H1 (cell line): ENCODE data around the gene SNORC. TPM values are rescaled to one million over a fixed set of nuclear protein-coding genes. Genes with fewer than 3 reads are reported as not detected.

Experiments used
- CTCF ChIA-PET: fragments of 300-600 bp; sonication (Branson Sonifier 250); formaldehyde crosslinking; loops from one replicate; lab custom pipeline; 2021; ENCODE audit not compliant: partially characterized antibody; lab: Charles Lee
- POLR2A ChIA-PET: fragments of 300-600 bp; sonication (Branson Sonifier 250); formaldehyde crosslinking; loops from one replicate; lab custom pipeline; 2021; ENCODE audit warnings: inconsistent platforms; ENCODE audit not compliant: partially characterized antibody; lab: Charles Lee
- DNase-seq, 2 experiments: peaks; one replicate each; pipeline versions ENCODE4 v3.0.0 to v3.0.0-alpha.2; 2010 to 2022; ENCODE audit warnings: low spot score in 2 of 2, low read depth in 1 of 2, mixed read lengths in 1 of 2
- FAIRE-seq: peaks from 2 replicates; lab custom pipeline; 2011; peaks lifted over from hg19 to GRCh38; lab: Jason Lieb, UNC
- H2AFZ ChIP-seq: 2 replicates; pipeline ENCODE4 v1.8.1; 2012; ENCODE audit warnings: low read length, inconsistent platforms
- H2AK5ac ChIP-seq: 2 replicates; pipeline ENCODE4 v1.6.1; 2013; ENCODE audit warnings: low read depth, low read length
- H2BK120ac ChIP-seq: replicated peaks from 2 replicates; pipeline ENCODE3; 2013; ENCODE audit warnings: low read depth, low read length, inconsistent platforms
- H2BK12ac ChIP-seq: 2 replicates; pipeline ENCODE4 v1.6.1; 2013; ENCODE audit warnings: low read depth, low read length
- H2BK15ac ChIP-seq: 2 replicates; pipeline ENCODE4 v1.6.1; 2013; ENCODE audit warnings: low read length
- H2BK20ac ChIP-seq: 2 replicates; pipeline ENCODE4 v1.6.1; 2013; ENCODE audit warnings: low read length
- H2BK5ac ChIP-seq: 2 replicates; pipeline ENCODE4 v1.6.1; 2013; ENCODE audit warnings: low read depth, low read length
- H3K14ac ChIP-seq: 2 replicates; pipeline ENCODE4 v1.6.1; 2013; ENCODE audit warnings: inconsistent platforms; ENCODE audit not compliant: insufficient read length
- H3K18ac ChIP-seq: 2 replicates; pipeline ENCODE4 v1.6.1; 2013; ENCODE audit warnings: low read length; ENCODE audit errors: extremely low read depth
- H3K23ac ChIP-seq: 2 replicates; pipeline ENCODE4 v1.6.1; 2013; ENCODE audit warnings: inconsistent platforms; ENCODE audit not compliant: insufficient read length
- H3K23me2 ChIP-seq: 2 replicates; pipeline ENCODE4 v1.6.1; 2013; ENCODE audit warnings: low read depth, low read length
- H3K27ac ChIP-seq: 2 replicates; pipeline ENCODE4 v1.6.1; 2011; ENCODE audit warnings: low read depth, low read length, inconsistent platforms
- H3K27me3 ChIP-seq, 4 experiments: replicated peaks in 1 of 4; 1 replicate in 1 of 4; 2 replicates in 3 of 4; pipeline versions ENCODE4 v1.6.1 to v1.8.1; 2011 to 2013; ENCODE audit warnings: low read length in 3 of 4, mild to moderate bottlenecking in 3 of 4, inconsistent platforms in 2 of 4, mixed read lengths in 2 of 4, moderate library complexity in 1 of 4; ENCODE audit not compliant: control insufficient read depth in 3 of 4, insufficient read depth in 3 of 4; ENCODE audit errors: extremely low read depth in 1 of 4
- H3K36me3 ChIP-seq, 4 experiments: 2 replicates each; pipeline versions ENCODE4 v1.6.1 to v1.8.1; 2011 to 2013; ENCODE audit warnings: mild to moderate bottlenecking in 4 of 4, low read length in 3 of 4, moderate library complexity in 2 of 4, control low read depth in 1 of 4, inconsistent platforms in 1 of 4; ENCODE audit not compliant: insufficient read depth in 4 of 4, control insufficient read depth in 2 of 4
- H3K4ac ChIP-seq: replicated peaks from 2 replicates; pipeline ENCODE3; 2013; ENCODE audit warnings: low read length, low read depth, mixed read lengths, inconsistent platforms; ENCODE audit not compliant: insufficient read length
- H3K4me1 ChIP-seq, 4 experiments: replicated peaks in 1 of 4; 1 replicate in 1 of 4; 2 replicates in 3 of 4; pipeline versions ENCODE4 v1.6.1 to v1.8.1; 2011 to 2013; ENCODE audit warnings: low read length in 3 of 4, inconsistent platforms in 2 of 4, mixed read lengths in 1 of 4; ENCODE audit not compliant: insufficient read depth in 4 of 4, control insufficient read depth in 3 of 4
- H3K4me2 ChIP-seq, 2 experiments: 2 replicates each; pipeline versions ENCODE4 v1.6.1 to v1.8.1; 2011 to 2013; ENCODE audit warnings: low read depth in 2 of 2, low read length in 2 of 2, control low read depth in 1 of 2, inconsistent platforms in 1 of 2, mild to moderate bottlenecking in 1 of 2; ENCODE audit not compliant: insufficient read depth in 1 of 2
- H3K4me3 ChIP-seq, 4 experiments: fragments of 200-600, 300-600 bp in 1 of 4; sonication (generic), shearing (Covaris generic), sonication (Bioruptor Twin) in 1 of 4; 2 replicates each; pipeline versions ENCODE4 v1.5.1 to v1.8.1; 2011 to 2016; ENCODE audit warnings: low read length in 4 of 4, low read depth in 3 of 4, control low read depth in 2 of 4, inconsistent platforms in 2 of 4, mild to moderate bottlenecking in 2 of 4, mixed read lengths in 1 of 4, moderate library complexity in 1 of 4; ENCODE audit not compliant: insufficient read depth in 2 of 4; ENCODE audit errors: extremely low read depth in 1 of 4
- H3K56ac ChIP-seq: replicated peaks from 2 replicates; pipeline ENCODE3; 2013; ENCODE audit warnings: low read depth, mild to moderate bottlenecking, mixed read lengths, low read length, inconsistent platforms; ENCODE audit not compliant: insufficient read length
- H3K79me1 ChIP-seq: 2 replicates; pipeline ENCODE4 v1.6.1; 2013; ENCODE audit warnings: low read depth, low read length, control low read depth
- H3K79me2 ChIP-seq, 2 experiments: 2 replicates each; pipeline versions ENCODE4 v1.6.1 to v1.8.1; 2012 to 2013; ENCODE audit warnings: low read length in 2 of 2, mild to moderate bottlenecking in 2 of 2, inconsistent platforms in 1 of 2; ENCODE audit not compliant: insufficient read depth in 2 of 2, control insufficient read depth in 1 of 2
- H3K9ac ChIP-seq, 4 experiments: replicated peaks in 1 of 4; 1 replicate in 1 of 4; 2 replicates in 3 of 4; pipeline versions ENCODE4 v1.6.1 to v1.8.1; 2011 to 2013; ENCODE audit warnings: low read depth in 3 of 4, low read length in 3 of 4, control low read depth in 2 of 4, mild to moderate bottlenecking in 2 of 4, moderate library complexity in 2 of 4, inconsistent platforms in 1 of 4; ENCODE audit errors: extremely low read depth in 1 of 4
- H3K9me3 ChIP-seq, 2 experiments: 2 replicates each; pipeline versions ENCODE4 v1.6.1 to v1.8.1; 2012 to 2013; ENCODE audit warnings: mild to moderate bottlenecking in 2 of 2, moderate library complexity in 2 of 2, control low read depth in 1 of 2, inconsistent platforms in 1 of 2, low read depth in 1 of 2, low read length in 1 of 2, mixed read lengths in 1 of 2; ENCODE audit not compliant: insufficient read depth in 2 of 2
- H4K20me1 ChIP-seq, 2 experiments: replicated peaks in 1 of 2; 2 replicates each; pipeline versions ENCODE3 to v1.8.1; 2011 to 2013; ENCODE audit warnings: inconsistent platforms in 2 of 2, low read length in 2 of 2, mild to moderate bottlenecking in 1 of 2; ENCODE audit not compliant: insufficient read depth in 2 of 2, control insufficient read depth in 1 of 2
- H4K5ac ChIP-seq: 2 replicates; pipeline ENCODE4 v1.6.1; 2013; ENCODE audit warnings: low read length, low read depth, mixed read lengths, inconsistent platforms; ENCODE audit not compliant: insufficient read length
- H4K8ac ChIP-seq: 2 replicates; pipeline ENCODE4 v1.8.0; 2013; ENCODE audit warnings: mild to moderate bottlenecking, moderate library complexity, low read length, inconsistent platforms; ENCODE audit not compliant: insufficient read depth; ENCODE audit errors: extremely low read depth
- H4K91ac ChIP-seq: replicated peaks from 2 replicates; pipeline ENCODE3; 2013; ENCODE audit warnings: low read length, mixed read lengths, inconsistent platforms; ENCODE audit not compliant: insufficient read length
- CHD1 ChIP-seq: IDR thresholded peaks from 2 replicates; pipeline ENCODE4 v1.6.1; 2012; ENCODE audit warnings: low read depth, low read length, improper control_type of control experiment
- CTBP2 ChIP-seq: IDR thresholded peaks from 2 replicates; pipeline ENCODE4 v1.7.0; 2011; ENCODE audit warnings: borderline replicate concordance, mild to moderate bottlenecking, moderate library complexity, mixed read lengths, low read length; ENCODE audit not compliant: insufficient read depth, insufficient read length
- GABPA ChIP-seq: IDR thresholded peaks from 2 replicates; pipeline ENCODE4 v1.6.1; 2011; ENCODE audit warnings: mild to moderate bottlenecking, low read length, moderate library complexity, borderline replicate concordance; ENCODE audit not compliant: insufficient read depth
- GTF2F1 ChIP-seq: IDR thresholded peaks from 2 replicates; pipeline ENCODE4 v1.6.1; 2012; ENCODE audit warnings: low read depth, low read length, improper control_type of control experiment, borderline replicate concordance
- HDAC6 ChIP-seq: IDR thresholded peaks from one replicate; pipeline ENCODE4 v1.7.1; 2012; ENCODE audit warnings: low read depth, mild to moderate bottlenecking, inconsistent platforms, low read length, moderate library complexity
- JUND ChIP-seq: IDR thresholded peaks from 2 replicates; pipeline ENCODE4 v1.6.1; 2011; ENCODE audit warnings: mild to moderate bottlenecking, improper control_type of control experiment, low read length
- MAX ChIP-seq: IDR thresholded peaks from 2 replicates; pipeline ENCODE4 v1.6.1; 2012; ENCODE audit warnings: inconsistent platforms
- POLR2A ChIP-seq, 2 experiments: IDR thresholded peaks; 1 replicate in 1 of 2; 2 replicates in 1 of 2; pipeline ENCODE4 v1.6.1; 2011; ENCODE audit warnings: low read depth in 2 of 2, low read length in 2 of 2, mild to moderate bottlenecking in 2 of 2; ENCODE audit errors: control extremely low read depth in 1 of 2
- POLR2AphosphoS5 ChIP-seq: IDR thresholded peaks from 2 replicates; pipeline ENCODE4 v1.6.1; 2011; ENCODE audit warnings: low read depth, low read length
- SAP30 ChIP-seq: fragments of 300-600 bp; sonication (generic); IDR thresholded peaks from 2 replicates; pipeline ENCODE4 v1.7.1; 2012; ENCODE audit warnings: low read length, moderate library complexity, mild to moderate bottlenecking, inconsistent platforms; ENCODE audit not compliant: insufficient read depth, insufficient replicate concordance
- SIX5 ChIP-seq: IDR thresholded peaks from 2 replicates; pipeline ENCODE4 v1.6.1; 2011; ENCODE audit warnings: mild to moderate bottlenecking, low read depth, low read length
- SRF ChIP-seq: IDR thresholded peaks from 2 replicates; pipeline ENCODE4 v1.6.1; 2011; ENCODE audit warnings: mild to moderate bottlenecking, low read depth, low read length, moderate library complexity
- TBP ChIP-seq: IDR thresholded peaks from 2 replicates; pipeline ENCODE4 v1.6.1; 2011; ENCODE audit warnings: low read depth, low read length, improper control_type of control experiment
- WGBS, 2 experiments: shearing (Covaris generic) in 1 of 2; methylation state at CpG; one replicate each; pipeline versions ENCODE4 v1.1.6 to v1.1.7; 2013 to 2015; ENCODE audit warnings: low lambda C conversion rate in 2 of 2, mixed read lengths in 2 of 2, inconsistent platforms in 1 of 2, low coverage in 1 of 2, missing lambda C conversion rate in 1 of 2; ENCODE audit not compliant: insufficient replicate concordance in 2 of 2, insufficient coverage in 1 of 2, insufficient read length in 1 of 2; ENCODE audit errors: extremely low coverage in 1 of 2, missing lambda C conversion rate in 1 of 2; 5-methylcytosine and 5-hydroxymethylcytosine counted together
- polyA plus RNA-seq, 7 experiments: library from polyadenylated mRNA; depleted of rRNA in 3 of 7; stranded (reverse) in 5 of 7; unstranded in 2 of 7; fragments of >200 nt in 5 of 7; fragments of 200-250 nt in 2 of 7; gene quantifications; 1 replicate in 5 of 7; 2 replicates in 1 of 7; 4 replicates in 1 of 7; pipeline versions ENCODE4 v1.2.1 to v1.2.3, GENCODE V29; 2011 to 2013; ENCODE audit warnings: missing spikeins in 2 of 7, mixed read lengths in 2 of 7
- total RNA-seq: library from RNA; stranded (reverse); fragmentation: NEBNext Ultra II Directional; extraction: Animal tissue kit (Norgen Biotek cat#: 25700); gene quantifications from 2 replicates; pipeline ENCODE4 v1.2.1, GENCODE V29; 2021
- TF ChIP-seq, protein P1 (sequence below): IDR thresholded peaks from 2 replicates; pipeline ENCODE4 v1.6.1; 2012; ENCODE audit warnings: inconsistent platforms

SNORC gene
- total and polyA plus RNA-seq, 2 of the 8 experiments (the other 6 are each of a cell fraction or from before 2014, with no cell fraction given): 1.6 to 1.8 TPM

DNA sequence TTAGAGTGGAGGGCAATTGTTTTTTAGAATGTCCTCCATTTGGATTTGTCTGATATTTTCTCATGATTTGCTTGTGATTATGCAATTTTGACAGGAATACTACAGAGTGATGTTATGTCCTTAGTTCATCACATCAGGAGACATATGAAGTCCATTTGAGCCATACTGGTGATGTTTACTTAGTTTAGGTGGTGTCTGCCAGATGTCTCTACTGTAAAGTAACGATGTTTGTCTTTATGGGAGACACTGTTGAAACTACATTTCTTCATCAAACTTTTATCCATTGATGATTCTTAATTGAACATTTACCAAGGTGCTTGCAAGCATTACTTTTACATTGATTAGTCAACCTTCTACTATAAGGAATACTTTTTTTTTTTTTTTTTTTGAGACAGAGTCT, 4.9 kb upstream of the SNORC start:
- H4K91ac ChIP-seq: no peak overlapping the region
- no peaks in the 10 kb centered on the region for H3K4me1 ChIP-seq
- H2BK20ac ChIP-seq: no peak overlapping the region
- no peak overlapping the region for H4K8ac ChIP-seq
- H3K23ac ChIP-seq: no peak overlapping the region
- ChIA-PET CTCF (interaction anchor here (3.7 kb wide), 1 partner anchor 11 kb away, joined by 14 read pairs; no protein-coding TSS in a partner anchor), POLR2A (no interaction called here)
- no peak overlapping the region for H2BK15ac ChIP-seq
- H3K4ac ChIP-seq: no peak overlapping the region
- H2AFZ ChIP-seq: no peak overlapping the region
- H3K36me3 ChIP-seq: no peaks in the 10 kb centered on the region
- H3K9ac ChIP-seq: no peak overlapping the region
- FAIRE-seq (no peak), DNase-seq (no peak)
- H3K18ac ChIP-seq: no peak overlapping the region
- no peak overlapping the region for H3K4me3 ChIP-seq
- no peak overlapping the region for H3K56ac ChIP-seq
- H2BK120ac ChIP-seq: no peak overlapping the region
- no peak overlapping the region for H3K4me2 ChIP-seq
- H3K9me3 ChIP-seq: no peaks in the 10 kb centered on the region
- H3K79me2 ChIP-seq: no peaks in the 10 kb centered on the region
- no peak overlapping the region for H4K5ac ChIP-seq
- H3K27ac ChIP-seq: no peak overlapping the region
- no peaks in the 10 kb centered on the region for H3K23me2 ChIP-seq
- 89% methylated on average over 1 of the region's 1 CpG; no CpG with 5 or more reads in 1 of the 2 experiments for WGBS, 2 experiments
- no peak overlapping the region for H3K14ac ChIP-seq
- no peak overlapping the region for H2BK5ac ChIP-seq
- 0 out of 2 replicates have a peak, but pooled peaks cover 2% of the 10 kb centered on the region for H3K79me1 ChIP-seq
- no peak overlapping the region for H2AK5ac ChIP-seq
- no peaks in the 10 kb centered on the region for H4K20me1 ChIP-seq
- no peak overlapping the region for H2BK12ac ChIP-seq
- H3K27me3 ChIP-seq: no peaks in the 10 kb centered on the region
- TF ChIP-seq JUND: no peak
- no peak for TF ChIP-seq SRF
- TF ChIP-seq SAP30: no peak
- TF ChIP-seq MAX: no peak
- no peak for TF ChIP-seq CTBP2
- no peak for TF ChIP-seq TBP
- TF ChIP-seq GTF2F1: no peak
- no peak for TF ChIP-seq GABPA
- TF ChIP-seq CHD1: no peak
- TF ChIP-seq, protein P1, sequence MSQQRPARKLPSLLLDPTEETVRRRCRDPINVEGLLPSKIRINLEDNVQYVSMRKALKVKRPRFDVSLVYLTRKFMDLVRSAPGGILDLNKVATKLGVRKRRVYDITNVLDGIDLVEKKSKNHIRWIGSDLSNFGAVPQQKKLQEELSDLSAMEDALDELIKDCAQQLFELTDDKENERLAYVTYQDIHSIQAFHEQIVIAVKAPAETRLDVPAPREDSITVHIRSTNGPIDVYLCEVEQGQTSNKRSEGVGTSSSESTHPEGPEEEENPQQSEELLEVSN: no peak
- TF ChIP-seq SIX5: no peak
- TF ChIP-seq HDAC6: no peak
- no peak for TF ChIP-seq POLR2AphosphoS5
- no peak for TF ChIP-seq POLR2A (IDR thresholded peaks at IDR 0.05; ENCODE audit: control extremely low read depth in 1 of 2, low read depth in 2 of 2, low read length in 2 of 2)
